HEK293 (cell line): ENCODE results near the gene MAP3K15.
A peak's percentile ranks its signal among the peaks of the same experiment; 100 is the strongest.
"Not testable (repeated sequence)": the region's sequence is repeated elsewhere in the genome, so short reads cannot be mapped to it uniquely, and the experiment has no call there.

ENCODE experiments used
- CTCF ChIA-PET: fragments of 350-600 bp; formaldehyde crosslinking; extraction: SDS; loops from one replicate; lab custom pipeline; 2021; ENCODE audit warnings: antibody characterized with exemption; lab: Yijun Ruan, JAX
- POLR2A ChIA-PET: fragments of 300-600 bp; formaldehyde crosslinking; extraction: SDS; loops from one replicate; lab custom pipeline; 2020; ENCODE audit warnings: antibody characterized with exemption, inconsistent platforms; lab: Yijun Ruan, JAX
- H3K27ac ChIP-seq: fragments of 200-500 bp; sonication (Bioruptor generic); 2 replicates; pipeline ENCODE4 v1.5.1; 2014; ENCODE audit warnings: low read depth, low read length, control low read depth, inconsistent platforms; ENCODE audit errors: extremely low read depth
- H3K36me3 ChIP-seq, 2 experiments: fragments of 200-500 bp in 1 of 2; sonication (Bioruptor generic) in 1 of 2; 1 replicate in 1 of 2; 2 replicates in 1 of 2; pipeline ENCODE4 v1.5.1; 2014 to 2017; ENCODE audit warnings: inconsistent platforms in 2 of 2, low read length in 2 of 2; ENCODE audit not compliant: control insufficient read depth in 2 of 2, insufficient read depth in 1 of 2
- H3K4me1 ChIP-seq: fragments of 200-500 bp; sonication (Bioruptor generic); 2 replicates; pipeline ENCODE4 v1.5.1; 2014; ENCODE audit warnings: mild to moderate bottlenecking, low read length, inconsistent platforms; ENCODE audit not compliant: control insufficient read depth, insufficient read depth
- H3K4me3 ChIP-seq: 2 replicates; pipeline ENCODE4 v1.5.1; 2011; ENCODE audit warnings: low read depth, mild to moderate bottlenecking, control low read depth, low read length, moderate library complexity
- H3K9me3 ChIP-seq: fragments of 200-500 bp; sonication (Bioruptor generic); 2 replicates; pipeline ENCODE4 v1.5.1; 2014; ENCODE audit warnings: low read depth, low read length, inconsistent platforms; ENCODE audit not compliant: control insufficient read depth, insufficient read depth
- BCL11B ChIP-seq: fragments of 450-650 bp; formaldehyde crosslinking; IDR thresholded peaks from 2 replicates; pipeline ENCODE4 v1.5.1; 2016; ENCODE audit warnings: low read depth, missing biosample characterization, missing genetic modification characterization
- MZF1 ChIP-seq: fragments of 450-650 bp; formaldehyde crosslinking; IDR thresholded peaks from 2 replicates; pipeline ENCODE4 v1.5.1; 2017; ENCODE audit warnings: missing biosample characterization, missing genetic modification characterization, borderline replicate concordance
- ZFHX2 ChIP-seq: fragments of 450-650 bp; formaldehyde crosslinking; conservative IDR thresholded peaks from 2 replicates; pipeline ENCODE4 v1.5.1; 2016; ENCODE audit warnings: missing biosample characterization, missing genetic modification characterization
- ZNF133 ChIP-seq: fragments of 450-650 bp; formaldehyde crosslinking; IDR thresholded peaks from 2 replicates; pipeline ENCODE4 v1.5.1; 2016; ENCODE audit warnings: missing biosample characterization, missing genetic modification characterization
- ZNF16 ChIP-seq: fragments of 450-650 bp; formaldehyde crosslinking; IDR thresholded peaks from 2 replicates; pipeline ENCODE4 v1.5.1; 2016; ENCODE audit warnings: low read depth, missing biosample characterization, missing genetic modification characterization
- ZNF202 ChIP-seq: fragments of 450-650 bp; formaldehyde crosslinking; IDR thresholded peaks from 2 replicates; pipeline ENCODE4 v1.5.1; 2016; ENCODE audit warnings: missing biosample characterization, missing genetic modification characterization, borderline replicate concordance
- ZNF214 ChIP-seq: fragments of 450-650 bp; formaldehyde crosslinking; IDR thresholded peaks from 2 replicates; pipeline ENCODE4 v1.5.1; 2017; ENCODE audit warnings: missing biosample characterization, mild to moderate bottlenecking, missing genetic modification characterization, borderline replicate concordance
- ZNF266 ChIP-seq: fragments of 450-650 bp; formaldehyde crosslinking; IDR thresholded peaks from 2 replicates; pipeline ENCODE4 v1.5.1; 2016; ENCODE audit warnings: missing biosample characterization, missing genetic modification characterization, low read depth
- ZNF302 ChIP-seq: fragments of 450-650 bp; formaldehyde crosslinking; IDR thresholded peaks from 2 replicates; pipeline ENCODE4 v1.5.1; 2016; ENCODE audit warnings: missing biosample characterization, missing genetic modification characterization, low read depth
- ZNF341 ChIP-seq: fragments of 450-650 bp; formaldehyde crosslinking; IDR thresholded peaks from 2 replicates; pipeline ENCODE4; 2016; ENCODE audit warnings: low read depth, missing biosample characterization, missing genetic modification characterization
- ZNF510 ChIP-seq: fragments of 450-650 bp; formaldehyde crosslinking; IDR thresholded peaks from 2 replicates; pipeline ENCODE4 v1.5.1; 2018; ENCODE audit warnings: mild to moderate bottlenecking, missing genetic modification characterization, missing biosample characterization; ENCODE audit not compliant: insufficient replicate concordance
- ZNF585B ChIP-seq: fragments of 450-650 bp; formaldehyde crosslinking; IDR thresholded peaks from 2 replicates; pipeline ENCODE4 v1.5.1; 2016; ENCODE audit warnings: missing biosample characterization, missing genetic modification characterization
- ZNF610 ChIP-seq: fragments of 450-650 bp; formaldehyde crosslinking; IDR thresholded peaks from 2 replicates; pipeline ENCODE4 v1.5.1; 2016; ENCODE audit warnings: missing biosample characterization, missing genetic modification characterization, borderline replicate concordance
- ZNF623 ChIP-seq: fragments of 450-650 bp; formaldehyde crosslinking; IDR thresholded peaks from 2 replicates; pipeline ENCODE4 v1.5.1; 2016; ENCODE audit warnings: missing biosample characterization, missing genetic modification characterization
- ZNF777 ChIP-seq: fragments of 450-650 bp; formaldehyde crosslinking; IDR thresholded peaks from 2 replicates; pipeline ENCODE4 v1.5.1; 2017; ENCODE audit warnings: missing biosample characterization, missing genetic modification characterization, borderline replicate concordance
- ZNF830 ChIP-seq: fragments of 450-650 bp; IDR thresholded peaks from 2 replicates; pipeline ENCODE4 v1.5.0; 2018; ENCODE audit warnings: missing biosample characterization, missing genetic modification characterization, low read depth, mild to moderate bottlenecking, moderate library complexity
- TF ChIP-seq, protein P1 (sequence below): fragments of 450-650 bp; formaldehyde crosslinking; IDR thresholded peaks from 2 replicates; pipeline ENCODE4 v1.5.1; 2016; ENCODE audit warnings: missing biosample characterization, missing genetic modification characterization
- TF ChIP-seq, protein P2 (sequence below): fragments of 450-650 bp; formaldehyde crosslinking; IDR thresholded peaks from 2 replicates; pipeline ENCODE4 v1.5.1; 2017; ENCODE audit warnings: missing biosample characterization, mild to moderate bottlenecking, missing genetic modification characterization, moderate library complexity
- TF ChIP-seq, protein P3 (sequence below): fragments of 450-650 bp; formaldehyde crosslinking; IDR thresholded peaks from 2 replicates; pipeline ENCODE4 v1.5.1; 2016; ENCODE audit warnings: missing biosample characterization, missing genetic modification characterization
- TF ChIP-seq, protein P4 (sequence below): fragments of 450-650 bp; formaldehyde crosslinking; IDR thresholded peaks from 2 replicates; pipeline ENCODE4 v1.5.1; 2017; ENCODE audit warnings: missing biosample characterization, missing genetic modification characterization
- TF ChIP-seq, protein P5 (sequence below): fragments of 450-650 bp; formaldehyde crosslinking; IDR thresholded peaks from 2 replicates; pipeline ENCODE4 v1.5.1; 2016; ENCODE audit warnings: missing biosample characterization, missing genetic modification characterization

The MAP3K15 gene

DNA sequence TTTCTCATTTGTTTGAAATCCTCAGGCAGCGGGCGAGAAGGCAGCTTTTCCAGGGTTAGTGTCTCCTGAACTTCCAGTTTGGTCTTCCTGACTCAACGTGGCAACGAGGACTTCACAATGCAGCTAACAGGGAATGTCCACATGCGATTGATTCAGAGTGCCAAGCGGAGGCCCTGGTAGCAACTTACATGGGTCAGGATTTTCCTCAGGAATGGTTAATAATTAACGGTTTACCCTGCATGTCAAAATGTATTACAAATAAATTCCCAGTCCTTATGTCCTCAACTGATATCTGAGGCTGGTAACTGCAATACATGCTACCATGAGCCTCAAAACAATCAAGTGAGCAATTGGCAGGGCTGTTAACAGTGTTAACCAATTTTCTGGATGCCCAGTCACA is 67.2 kb downstream of the MAP3K15 start:
- CTCF ChIA-PET: no interaction called here
- H3K4me3 ChIP-seq: no peak overlapping the region
- H3K9me3 ChIP-seq: no peaks in the 10 kb centered on the region
- no peaks in the 10 kb centered on the region for H3K4me1 ChIP-seq
- no peak overlapping the region for H3K27ac ChIP-seq
- TF ChIP-seq, protein P1, sequence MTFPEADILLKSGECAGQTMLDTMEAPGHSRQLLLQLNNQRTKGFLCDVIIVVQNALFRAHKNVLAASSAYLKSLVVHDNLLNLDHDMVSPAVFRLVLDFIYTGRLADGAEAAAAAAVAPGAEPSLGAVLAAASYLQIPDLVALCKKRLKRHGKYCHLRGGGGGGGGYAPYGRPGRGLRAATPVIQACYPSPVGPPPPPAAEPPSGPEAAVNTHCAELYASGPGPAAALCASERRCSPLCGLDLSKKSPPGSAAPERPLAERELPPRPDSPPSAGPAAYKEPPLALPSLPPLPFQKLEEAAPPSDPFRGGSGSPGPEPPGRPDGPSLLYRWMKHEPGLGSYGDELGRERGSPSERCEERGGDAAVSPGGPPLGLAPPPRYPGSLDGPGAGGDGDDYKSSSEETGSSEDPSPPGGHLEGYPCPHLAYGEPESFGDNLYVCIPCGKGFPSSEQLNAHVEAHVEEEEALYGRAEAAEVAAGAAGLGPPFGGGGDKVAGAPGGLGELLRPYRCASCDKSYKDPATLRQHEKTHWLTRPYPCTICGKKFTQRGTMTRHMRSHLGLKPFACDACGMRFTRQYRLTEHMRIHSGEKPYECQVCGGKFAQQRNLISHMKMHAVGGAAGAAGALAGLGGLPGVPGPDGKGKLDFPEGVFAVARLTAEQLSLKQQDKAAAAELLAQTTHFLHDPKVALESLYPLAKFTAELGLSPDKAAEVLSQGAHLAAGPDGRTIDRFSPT (tag by site-specific recombination): no peak
- no peak for TF ChIP-seq ZFHX2 (tag by site-specific recombination)
- TF ChIP-seq ZNF302 (tag by site-specific recombination): no peak
- TF ChIP-seq ZNF777 (tag by site-specific recombination): no peak
- TF ChIP-seq, protein P2, sequence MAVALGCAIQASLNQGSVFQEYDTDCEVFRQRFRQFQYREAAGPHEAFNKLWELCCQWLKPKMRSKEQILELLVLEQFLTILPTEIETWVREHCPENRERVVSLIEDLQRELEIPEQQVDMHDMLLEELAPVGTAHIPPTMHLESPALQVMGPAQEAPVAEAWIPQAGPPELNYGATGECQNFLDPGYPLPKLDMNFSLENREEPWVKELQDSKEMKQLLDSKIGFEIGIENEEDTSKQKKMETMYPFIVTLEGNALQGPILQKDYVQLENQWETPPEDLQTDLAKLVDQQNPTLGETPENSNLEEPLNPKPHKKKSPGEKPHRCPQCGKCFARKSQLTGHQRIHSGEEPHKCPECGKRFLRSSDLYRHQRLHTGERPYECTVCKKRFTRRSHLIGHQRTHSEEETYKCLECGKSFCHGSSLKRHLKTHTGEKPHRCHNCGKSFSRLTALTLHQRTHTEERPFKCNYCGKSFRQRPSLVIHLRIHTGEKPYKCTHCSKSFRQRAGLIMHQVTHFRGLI (tag by site-specific recombination): no peak
- TF ChIP-seq ZNF133 (tag by site-specific recombination): no peak
- no peak for TF ChIP-seq ZNF830 (tag by site-specific recombination)
- TF ChIP-seq BCL11B: no peak
- no peak for TF ChIP-seq ZNF610 (tag by site-specific recombination)
- TF ChIP-seq ZNF266 (tag by site-specific recombination): no peak
- TF ChIP-seq, protein P3, sequence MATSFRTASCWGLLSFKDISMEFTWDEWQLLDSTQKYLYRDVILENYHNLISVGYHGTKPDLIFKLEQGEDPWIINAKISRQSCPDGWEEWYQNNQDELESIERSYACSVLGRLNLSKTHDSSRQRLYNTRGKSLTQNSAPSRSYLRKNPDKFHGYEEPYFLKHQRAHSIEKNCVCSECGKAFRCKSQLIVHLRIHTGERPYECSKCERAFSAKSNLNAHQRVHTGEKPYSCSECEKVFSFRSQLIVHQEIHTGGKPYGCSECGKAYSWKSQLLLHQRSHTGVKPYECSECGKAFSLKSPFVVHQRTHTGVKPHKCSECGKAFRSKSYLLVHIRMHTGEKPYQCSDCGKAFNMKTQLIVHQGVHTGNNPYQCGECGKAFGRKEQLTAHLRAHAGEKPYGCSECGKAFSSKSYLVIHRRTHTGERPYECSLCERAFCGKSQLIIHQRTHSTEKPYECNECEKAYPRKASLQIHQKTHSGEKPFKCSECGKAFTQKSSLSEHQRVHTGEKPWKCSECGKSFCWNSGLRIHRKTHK (tag by site-specific recombination): no peak
- TF ChIP-seq, protein P4, sequence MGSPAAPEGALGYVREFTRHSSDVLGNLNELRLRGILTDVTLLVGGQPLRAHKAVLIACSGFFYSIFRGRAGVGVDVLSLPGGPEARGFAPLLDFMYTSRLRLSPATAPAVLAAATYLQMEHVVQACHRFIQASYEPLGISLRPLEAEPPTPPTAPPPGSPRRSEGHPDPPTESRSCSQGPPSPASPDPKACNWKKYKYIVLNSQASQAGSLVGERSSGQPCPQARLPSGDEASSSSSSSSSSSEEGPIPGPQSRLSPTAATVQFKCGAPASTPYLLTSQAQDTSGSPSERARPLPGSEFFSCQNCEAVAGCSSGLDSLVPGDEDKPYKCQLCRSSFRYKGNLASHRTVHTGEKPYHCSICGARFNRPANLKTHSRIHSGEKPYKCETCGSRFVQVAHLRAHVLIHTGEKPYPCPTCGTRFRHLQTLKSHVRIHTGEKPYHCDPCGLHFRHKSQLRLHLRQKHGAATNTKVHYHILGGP (tag by site-specific recombination): no peak
- POLR2A ChIA-PET: no interaction called here
- no peaks in the 10 kb centered on the region for H3K36me3 ChIP-seq

DNA sequence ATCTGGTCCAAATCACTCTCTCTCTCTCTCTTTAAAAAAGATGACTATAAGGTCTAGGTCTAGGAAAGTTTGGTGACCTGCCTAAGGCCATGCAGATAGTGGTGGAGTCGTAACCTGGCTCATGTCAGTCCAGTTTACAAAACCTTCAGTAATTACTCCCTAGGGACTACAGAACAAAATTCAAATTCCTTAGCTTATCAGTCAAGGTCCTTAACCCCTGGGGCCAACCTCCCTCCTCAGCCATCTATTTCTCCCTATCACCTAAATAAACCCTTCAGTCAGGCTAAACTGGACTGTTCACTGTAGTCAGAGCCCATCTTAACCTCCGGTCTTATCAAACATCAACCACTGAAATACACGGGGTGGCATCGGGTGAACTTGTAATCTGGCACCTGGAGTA is 68.9 kb downstream of the MAP3K15 start:
- Histone ChIP-seq H3K4me3 (no peak overlapping the region), H3K36me3 (no peaks in the 10 kb centered on the region), H3K9me3 (no peaks in the 10 kb centered on the region), H3K27ac (no peak overlapping the region), H3K4me1 (no peaks in the 10 kb centered on the region)
- TF ChIP-seq ZNF214 (tag by site-specific recombination) (no peak), ZNF16 (tag by site-specific recombination) (peak; percentile 56; the same call in 1 of the 2 replicates), ZNF585B (tag by site-specific recombination) (no peak)
- POLR2A ChIA-PET: no interaction called here
- CTCF ChIA-PET: interaction anchor here (0.6 kb wide), 1 partner anchor 64 kb away, joined by 3 read pairs; no protein-coding TSS in a partner anchor

DNA sequence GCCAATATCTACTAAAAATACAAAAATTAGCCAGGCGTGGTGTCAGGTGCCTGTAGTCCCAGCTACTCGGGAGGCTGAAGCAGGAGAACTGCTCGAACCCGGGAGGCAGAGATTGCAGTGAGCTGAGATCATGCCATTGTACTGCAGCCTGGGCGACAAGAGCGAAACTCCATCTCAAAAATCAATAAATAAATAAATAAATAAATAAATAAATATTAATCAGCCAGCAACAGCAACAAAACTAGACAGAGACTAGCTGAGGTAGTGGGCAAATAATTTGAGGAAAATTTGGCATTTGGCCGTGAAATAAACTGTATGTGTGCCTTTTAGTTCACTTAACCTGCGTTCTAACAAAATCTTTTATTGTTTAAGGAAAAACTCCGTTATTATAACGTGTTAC is 69.5 kb downstream of the MAP3K15 start:
- H3K4me3 ChIP-seq, H3K36me3 ChIP-seq, POLR2A ChIA-PET, H3K9me3 ChIP-seq, H3K27ac ChIP-seq, H3K4me1 ChIP-seq: not testable (repeated sequence)
- CTCF ChIA-PET: interaction anchor here (0.6 kb wide), 1 partner anchor 63 kb away, joined by 3 read pairs; no protein-coding TSS in a partner anchor
- TF ChIP-seq ZNF510 (tag by site-specific recombination) (peak; percentile 56), ZNF202 (tag by site-specific recombination) (0 out of 2 replicates have a peak, but pooled peaks have one; percentile 51), ZNF623 (tag by site-specific recombination) (peak; percentile 70; the same call in 1 of the 2 replicates), ZNF341 (tag by site-specific recombination) (0 out of 2 replicates have a peak, but pooled peaks have one; percentile 22), MZF1 (peak; percentile 30; the same call in 1 of the 2 replicates)
- TF ChIP-seq, protein P5, sequence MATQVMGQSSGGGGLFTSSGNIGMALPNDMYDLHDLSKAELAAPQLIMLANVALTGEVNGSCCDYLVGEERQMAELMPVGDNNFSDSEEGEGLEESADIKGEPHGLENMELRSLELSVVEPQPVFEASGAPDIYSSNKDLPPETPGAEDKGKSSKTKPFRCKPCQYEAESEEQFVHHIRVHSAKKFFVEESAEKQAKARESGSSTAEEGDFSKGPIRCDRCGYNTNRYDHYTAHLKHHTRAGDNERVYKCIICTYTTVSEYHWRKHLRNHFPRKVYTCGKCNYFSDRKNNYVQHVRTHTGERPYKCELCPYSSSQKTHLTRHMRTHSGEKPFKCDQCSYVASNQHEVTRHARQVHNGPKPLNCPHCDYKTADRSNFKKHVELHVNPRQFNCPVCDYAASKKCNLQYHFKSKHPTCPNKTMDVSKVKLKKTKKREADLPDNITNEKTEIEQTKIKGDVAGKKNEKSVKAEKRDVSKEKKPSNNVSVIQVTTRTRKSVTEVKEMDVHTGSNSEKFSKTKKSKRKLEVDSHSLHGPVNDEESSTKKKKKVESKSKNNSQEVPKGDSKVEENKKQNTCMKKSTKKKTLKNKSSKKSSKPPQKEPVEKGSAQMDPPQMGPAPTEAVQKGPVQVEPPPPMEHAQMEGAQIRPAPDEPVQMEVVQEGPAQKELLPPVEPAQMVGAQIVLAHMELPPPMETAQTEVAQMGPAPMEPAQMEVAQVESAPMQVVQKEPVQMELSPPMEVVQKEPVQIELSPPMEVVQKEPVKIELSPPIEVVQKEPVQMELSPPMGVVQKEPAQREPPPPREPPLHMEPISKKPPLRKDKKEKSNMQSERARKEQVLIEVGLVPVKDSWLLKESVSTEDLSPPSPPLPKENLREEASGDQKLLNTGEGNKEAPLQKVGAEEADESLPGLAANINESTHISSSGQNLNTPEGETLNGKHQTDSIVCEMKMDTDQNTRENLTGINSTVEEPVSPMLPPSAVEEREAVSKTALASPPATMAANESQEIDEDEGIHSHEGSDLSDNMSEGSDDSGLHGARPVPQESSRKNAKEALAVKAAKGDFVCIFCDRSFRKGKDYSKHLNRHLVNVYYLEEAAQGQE (tag by site-specific recombination): 0 out of 2 replicates have a peak, but pooled peaks have one; percentile 23
